Neural cell (in vitro differentiated cells): ENCODE measurements around the gene XIRP2. TPM values are rescaled to one million over a fixed set of nuclear protein-coding genes. Genes with fewer than 3 reads are reported as not detected.

Experiments used
- H2AFZ ChIP-seq: fragments of 200-600, 300-800 bp; sonication (generic), shearing (Covaris generic); 2 replicates; pipeline ENCODE4 v1.6.0; 2014; ENCODE audit warnings: low read depth, mild to moderate bottlenecking, antibody characterized with exemption, low read length, moderate library complexity
- H3F3A ChIP-seq: fragments of 200-600 bp; shearing (Covaris generic); 2 replicates; pipeline ENCODE4 v1.6.1; 2016; ENCODE audit warnings: mild to moderate bottlenecking, moderate library complexity, mixed read lengths, antibody characterized with exemption, low read length; ENCODE audit not compliant: insufficient read depth, poor library complexity, severe bottlenecking
- H3K27ac ChIP-seq: fragments of 200-600, 300-800 bp; sonication (generic), shearing (Covaris generic); 2 replicates; pipeline ENCODE4 v1.5.1; 2014; ENCODE audit warnings: mild to moderate bottlenecking, low read length, moderate library complexity
- H3K27me3 ChIP-seq: fragments of 300-800, 200-600 bp; sonication (generic), shearing (Covaris generic); 2 replicates; pipeline ENCODE4 v1.6.0; 2014; ENCODE audit warnings: mild to moderate bottlenecking, low read depth, low read length, moderate library complexity; ENCODE audit not compliant: insufficient read depth
- H3K36me3 ChIP-seq: fragments of 300-800, 200-600 bp; sonication (generic), shearing (Covaris generic); 2 replicates; pipeline ENCODE4 v1.5.1; 2014; ENCODE audit warnings: mild to moderate bottlenecking, antibody characterized with exemption, low read length, moderate library complexity; ENCODE audit not compliant: insufficient read depth
- H3K4me2 ChIP-seq: fragments of 300-800, 200-600 bp; sonication (generic), shearing (Covaris generic); 2 replicates; pipeline ENCODE4 v1.6.0; 2014; ENCODE audit warnings: mild to moderate bottlenecking, low read length
- H3K4me3 ChIP-seq: fragments of 300-800, 200-600 bp; sonication (generic), shearing (Covaris generic); 2 replicates; pipeline ENCODE4 v1.5.1; 2014; ENCODE audit warnings: mild to moderate bottlenecking, low read length, moderate library complexity
- H3K79me2 ChIP-seq: fragments of 200-600 bp; shearing (Covaris generic); replicated peaks from 2 replicates; pipeline ENCODE4 v1.6.0; 2014; ENCODE audit warnings: mild to moderate bottlenecking, low read length, moderate library complexity; ENCODE audit not compliant: insufficient read depth
- H3K9ac ChIP-seq: fragments of 300-800, 200-600 bp; sonication (generic), shearing (Covaris generic); 2 replicates; pipeline ENCODE4 v1.6.1; 2016; ENCODE audit warnings: mild to moderate bottlenecking, low read length, mixed read lengths
- H3K9me2 ChIP-seq: fragments of 200-600 bp; shearing (Covaris generic); 2 replicates; pipeline ENCODE4 v1.6.1; 2016; ENCODE audit warnings: mild to moderate bottlenecking, low read length, mixed read lengths; ENCODE audit not compliant: insufficient read depth
- H3K9me3 ChIP-seq: fragments of 200-600, 300-800 bp; sonication (generic), shearing (Covaris generic); 2 replicates; pipeline ENCODE4 v1.6.1; 2016; ENCODE audit warnings: mild to moderate bottlenecking, mixed run types, low read length, moderate library complexity, mixed read lengths
- H4K20me1 ChIP-seq: fragments of 200-600 bp; shearing (Covaris generic); 2 replicates; pipeline ENCODE4 v1.6.1; 2016; ENCODE audit warnings: mild to moderate bottlenecking, mixed run types; ENCODE audit not compliant: insufficient read depth
- EP300 ChIP-seq: fragments of 450-650 bp; conservative IDR thresholded peaks from 2 replicates; pipeline ENCODE4 v1.6.1; 2014; ENCODE audit warnings: antibody characterized with exemption, mild to moderate bottlenecking, moderate library complexity; ENCODE audit not compliant: poor library complexity, severe bottlenecking
- EZH2 ChIP-seq: fragments of 200-600, 300-800 bp; shearing (Covaris generic), sonication (generic); IDR thresholded peaks from 2 replicates; pipeline ENCODE4 v1.6.1; 2014; ENCODE audit warnings: antibody characterized with exemption, low read length, borderline replicate concordance, mild to moderate bottlenecking; ENCODE audit not compliant: insufficient read depth, poor library complexity, severe bottlenecking
- MXI1 ChIP-seq: fragments of 450-650 bp; conservative IDR thresholded peaks from 2 replicates; pipeline ENCODE4 v1.6.1; 2014; ENCODE audit warnings: antibody characterized with exemption, mild to moderate bottlenecking; ENCODE audit not compliant: poor library complexity, severe bottlenecking
- POLR2AphosphoS5 ChIP-seq: IDR thresholded peaks from 2 replicates; pipeline ENCODE4 v1.6.1; 2012
- RAD21 ChIP-seq: fragments of 450-650 bp; conservative IDR thresholded peaks from 2 replicates; pipeline ENCODE4 v1.6.1; 2014; ENCODE audit warnings: antibody characterized with exemption, mild to moderate bottlenecking, moderate library complexity
- REST ChIP-seq: IDR thresholded peaks from 2 replicates; pipeline ENCODE4 v1.6.1; 2012; ENCODE audit warnings: borderline replicate concordance
- SMC3 ChIP-seq: fragments of 450-650 bp; conservative IDR thresholded peaks from 2 replicates; pipeline ENCODE4 v1.6.1; 2014; ENCODE audit warnings: antibody characterized with exemption, mild to moderate bottlenecking, moderate library complexity; ENCODE audit not compliant: poor library complexity
- TAF1 ChIP-seq: IDR thresholded peaks from 2 replicates; pipeline ENCODE4 v1.6.1; 2012; ENCODE audit warnings: low read depth
- polyA plus RNA-seq: library from polyadenylated mRNA; depleted of rRNA; stranded (reverse); fragments of >200 nt; gene quantifications from 2 replicates; pipeline ENCODE4 v1.2.3, GENCODE V29; 2014
- TF ChIP-seq, protein P1 (sequence below): fragments of 450-650 bp; IDR thresholded peaks from 2 replicates; pipeline ENCODE4 v1.5.1; 2014; ENCODE audit warnings: antibody characterized with exemption, mild to moderate bottlenecking, moderate library complexity; ENCODE audit not compliant: poor library complexity, severe bottlenecking

Gene XIRP2
- polyA plus RNA-seq, 1 donor from 2014 or later: not detected

DNA sequence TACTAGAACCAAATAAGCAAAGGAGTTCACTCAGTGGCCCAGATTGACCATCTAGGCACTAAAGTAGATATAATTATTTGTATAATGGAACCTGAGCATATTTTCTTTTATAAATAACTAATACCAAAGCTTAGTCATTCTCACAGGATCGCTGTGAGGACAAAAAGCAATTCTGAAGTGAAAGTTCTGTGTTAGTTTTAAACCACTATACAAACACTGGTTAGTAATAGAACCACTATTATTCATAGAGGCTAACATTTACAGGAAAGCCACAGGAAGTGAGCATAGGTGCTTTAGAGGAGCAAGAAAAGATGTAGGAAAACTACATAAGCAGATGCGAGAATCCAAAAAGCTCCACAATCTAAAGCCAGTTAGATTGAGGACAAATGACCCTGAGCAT, 364.7 kb downstream of the XIRP2 start:
- H3K27me3 ChIP-seq: no peaks in the 10 kb centered on the region
- TF ChIP-seq SMC3 (no peak), REST (no peak), RAD21 (no peak)
- TF ChIP-seq, protein P1, sequence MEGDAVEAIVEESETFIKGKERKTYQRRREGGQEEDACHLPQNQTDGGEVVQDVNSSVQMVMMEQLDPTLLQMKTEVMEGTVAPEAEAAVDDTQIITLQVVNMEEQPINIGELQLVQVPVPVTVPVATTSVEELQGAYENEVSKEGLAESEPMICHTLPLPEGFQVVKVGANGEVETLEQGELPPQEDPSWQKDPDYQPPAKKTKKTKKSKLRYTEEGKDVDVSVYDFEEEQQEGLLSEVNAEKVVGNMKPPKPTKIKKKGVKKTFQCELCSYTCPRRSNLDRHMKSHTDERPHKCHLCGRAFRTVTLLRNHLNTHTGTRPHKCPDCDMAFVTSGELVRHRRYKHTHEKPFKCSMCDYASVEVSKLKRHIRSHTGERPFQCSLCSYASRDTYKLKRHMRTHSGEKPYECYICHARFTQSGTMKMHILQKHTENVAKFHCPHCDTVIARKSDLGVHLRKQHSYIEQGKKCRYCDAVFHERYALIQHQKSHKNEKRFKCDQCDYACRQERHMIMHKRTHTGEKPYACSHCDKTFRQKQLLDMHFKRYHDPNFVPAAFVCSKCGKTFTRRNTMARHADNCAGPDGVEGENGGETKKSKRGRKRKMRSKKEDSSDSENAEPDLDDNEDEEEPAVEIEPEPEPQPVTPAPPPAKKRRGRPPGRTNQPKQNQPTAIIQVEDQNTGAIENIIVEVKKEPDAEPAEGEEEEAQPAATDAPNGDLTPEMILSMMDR: no peak
- H3K79me2 ChIP-seq: no peaks in the 10 kb centered on the region
- H3K4me3 ChIP-seq: no peak overlapping the region
- H3K27ac ChIP-seq: no peak overlapping the region
- H3K9me2 ChIP-seq: no peaks in the 10 kb centered on the region
- H2AFZ ChIP-seq: no peak overlapping the region
- no peak overlapping the region for H3K9ac ChIP-seq
- H4K20me1 ChIP-seq: no peaks in the 10 kb centered on the region
- no peaks in the 10 kb centered on the region for H3K36me3 ChIP-seq
- no peaks in the 10 kb centered on the region for H3K9me3 ChIP-seq
- no peak overlapping the region for H3K4me2 ChIP-seq
- no peaks in the 10 kb centered on the region for H3F3A ChIP-seq

DNA sequence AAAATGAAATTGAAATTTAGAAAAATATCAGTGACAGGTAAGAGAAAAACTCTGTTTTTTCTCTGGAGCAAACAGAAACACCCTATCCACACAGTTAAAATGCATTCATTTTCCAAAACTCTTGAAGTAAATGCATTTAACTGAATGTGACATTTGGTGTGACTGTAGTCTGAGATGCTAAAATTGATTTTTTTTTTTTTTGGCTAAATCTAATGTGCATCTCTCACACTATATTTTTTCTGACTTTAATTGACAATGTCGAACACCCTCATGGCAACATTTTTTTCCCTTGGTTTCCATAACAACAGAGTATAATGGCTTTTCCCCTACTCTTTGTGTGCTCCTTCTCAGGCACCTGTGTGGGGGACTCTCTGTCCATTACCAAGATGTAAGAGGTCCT, 366.4 kb downstream of the XIRP2 start:
- no peaks in the 10 kb centered on the region for H3K27me3 ChIP-seq
- no peak overlapping the region for H3K4me3 ChIP-seq
- no peak overlapping the region for H3K9ac ChIP-seq
- no peaks in the 10 kb centered on the region for H3K36me3 ChIP-seq
- TF ChIP-seq POLR2AphosphoS5 (no peak), REST (no peak), EZH2 (no peak), TAF1 (no peak), EP300 (no peak), SMC3 (no peak), MXI1 (no peak), RAD21 (no peak)
- TF ChIP-seq, protein P1: no peak
- H3K4me2 ChIP-seq: no peak overlapping the region
- no peak overlapping the region for H3K27ac ChIP-seq
- H3K79me2 ChIP-seq: no peaks in the 10 kb centered on the region
- H3K9me2 ChIP-seq: no peaks in the 10 kb centered on the region
- no peaks in the 10 kb centered on the region for H3F3A ChIP-seq
- H2AFZ ChIP-seq: no peak overlapping the region
- no peaks in the 10 kb centered on the region for H4K20me1 ChIP-seq
- no peaks in the 10 kb centered on the region for H3K9me3 ChIP-seq
